GM18511 (cell line): ENCODE measurements around the gene RBMS3.
"Not testable (repeated sequence)": the region's sequence is repeated elsewhere in the genome, so short reads cannot be mapped to it uniquely, and the experiment has no call there.

Experiments
- ATAC-seq: cut with Tn5 transposase; IDR thresholded peaks from one replicate; pipeline ENCODE4 v1.9.1; 2021; ENCODE audit warnings: mild to moderate bottlenecking, moderate library complexity; ENCODE audit not compliant: unreplicated experiment

RBMS3 gene

DNA sequence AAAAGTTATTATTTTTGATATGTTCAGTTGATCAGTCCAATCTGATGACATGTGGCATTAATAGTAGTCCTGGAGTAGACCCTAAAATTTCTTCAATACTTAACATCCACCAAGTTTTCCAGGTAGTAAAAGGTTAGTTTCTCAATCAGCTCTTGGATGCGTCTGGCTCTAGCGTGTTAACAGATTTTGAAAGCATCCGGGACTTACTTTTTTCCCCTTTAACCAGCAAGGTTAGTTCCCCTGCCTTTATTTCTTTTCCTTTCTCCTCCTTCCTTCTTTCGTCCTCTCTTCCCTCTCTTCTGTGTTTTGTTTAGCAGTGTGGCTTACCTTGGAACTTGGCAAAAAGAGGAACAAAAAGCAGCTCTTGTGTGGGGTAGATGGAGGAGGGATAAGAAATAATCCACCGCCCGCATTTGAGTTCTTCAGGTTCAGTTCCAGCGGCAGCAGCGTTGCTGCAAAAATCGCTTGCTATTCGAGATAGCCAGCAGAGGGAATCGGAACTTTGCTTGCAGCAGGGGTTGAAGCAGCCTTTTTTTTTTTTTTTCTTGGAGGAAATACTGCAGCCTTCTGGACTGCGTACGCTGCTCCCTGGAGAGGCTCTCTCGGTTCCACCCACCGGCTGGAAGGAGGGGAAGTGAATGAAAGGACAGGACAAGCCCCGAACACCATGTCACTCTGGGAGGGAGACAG is at the start of gene RBMS3:
Gene RBMS3, plus strand, starts transcription at position 668 of the 690 bp plus-strand sequence.
- ATAC-seq = peak; percentile 42

DNA sequence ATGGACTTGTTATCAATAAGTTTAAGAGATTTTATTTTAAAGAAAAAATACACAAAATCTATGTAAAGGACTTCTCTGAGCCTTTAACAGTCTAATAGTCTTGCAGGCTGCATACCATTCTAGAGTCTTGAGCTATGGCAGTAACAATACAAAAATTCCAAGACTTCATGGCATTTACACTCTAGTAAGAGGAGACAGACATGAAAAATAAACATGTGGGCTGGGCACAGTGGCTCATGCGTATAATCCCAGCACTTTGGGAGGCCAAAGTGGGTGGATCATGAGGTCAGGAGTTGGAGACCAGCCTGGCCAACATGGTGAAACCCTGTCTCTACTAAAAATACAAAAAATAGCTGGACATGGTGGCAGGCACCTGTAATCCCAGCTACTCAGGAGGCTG is 47.7 kb upstream of the RBMS3 start:
- not testable (repeated sequence) for ATAC-seq

DNA sequence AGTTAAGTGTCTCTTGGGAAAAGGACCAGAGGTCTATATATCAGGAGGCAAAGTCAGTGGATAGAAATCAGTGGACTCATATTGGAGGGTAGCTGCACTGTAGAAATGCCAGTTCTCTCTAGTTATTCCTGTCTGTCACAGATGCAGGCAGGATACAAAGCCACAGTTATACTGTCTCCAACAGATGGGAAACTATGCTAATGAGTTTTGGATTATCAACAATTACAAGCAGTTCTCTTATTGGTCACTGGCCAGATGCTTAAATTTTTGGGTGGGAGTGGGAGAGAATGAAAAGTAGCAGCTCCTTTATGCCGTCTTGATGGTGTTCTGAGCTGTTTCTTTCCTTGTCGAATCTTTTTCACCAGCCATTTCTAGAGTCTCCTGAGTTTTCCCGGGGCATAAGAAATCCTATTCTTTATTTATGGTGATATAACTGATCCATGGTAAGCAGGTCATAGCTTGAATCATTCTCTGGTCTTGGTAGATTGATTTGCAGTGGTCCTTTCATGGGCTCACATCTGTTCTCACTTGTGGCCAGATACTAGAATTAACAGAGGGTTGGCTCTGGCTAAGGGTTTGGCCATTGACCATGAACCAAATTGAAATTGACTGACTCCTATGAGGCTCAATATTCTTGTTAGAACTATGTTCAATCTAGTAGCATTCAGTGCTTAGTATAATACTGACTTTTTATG is 44.6 kb upstream of the RBMS3 start:
- ATAC-seq = no peak

DNA sequence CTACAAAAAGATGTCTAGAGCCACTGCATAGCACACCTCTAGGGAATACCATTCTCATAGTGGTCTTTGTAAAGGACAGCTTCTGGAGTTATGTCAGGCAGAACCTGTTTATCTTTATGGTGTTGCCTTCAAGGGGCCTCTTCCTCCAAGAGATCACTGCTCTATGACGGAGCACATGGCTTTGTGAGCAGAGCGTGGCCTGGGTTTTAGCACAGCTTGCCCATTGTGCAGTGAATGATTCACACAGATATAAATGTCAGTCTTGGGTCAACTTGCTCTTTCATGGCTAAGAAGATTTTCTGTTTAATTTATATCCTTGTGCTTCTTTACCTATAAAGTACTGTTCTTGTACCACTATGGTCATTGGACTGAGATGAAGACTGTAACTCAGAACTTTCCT is 41.5 kb upstream of the RBMS3 start:
- ATAC-seq = no peak

DNA sequence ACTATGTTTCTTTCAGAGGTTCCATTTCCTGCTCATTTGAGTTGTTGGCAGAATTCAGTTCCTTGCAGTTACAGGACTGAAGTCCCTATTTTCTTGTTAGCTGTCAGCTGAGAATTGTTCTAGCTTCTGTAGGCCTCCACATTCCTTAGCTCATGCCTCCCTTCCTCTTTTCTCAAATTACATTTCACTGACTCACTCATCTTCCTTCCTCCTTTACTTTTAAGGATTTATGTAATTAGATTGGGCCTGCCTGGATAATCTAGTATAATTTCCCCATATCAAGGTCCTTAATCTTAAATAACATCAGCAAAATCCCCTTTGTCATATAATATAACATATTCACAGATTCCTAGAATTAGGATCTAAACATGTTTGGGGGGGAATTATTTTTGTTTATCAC is 40.6 kb upstream of the RBMS3 start:
- no peak for ATAC-seq

DNA sequence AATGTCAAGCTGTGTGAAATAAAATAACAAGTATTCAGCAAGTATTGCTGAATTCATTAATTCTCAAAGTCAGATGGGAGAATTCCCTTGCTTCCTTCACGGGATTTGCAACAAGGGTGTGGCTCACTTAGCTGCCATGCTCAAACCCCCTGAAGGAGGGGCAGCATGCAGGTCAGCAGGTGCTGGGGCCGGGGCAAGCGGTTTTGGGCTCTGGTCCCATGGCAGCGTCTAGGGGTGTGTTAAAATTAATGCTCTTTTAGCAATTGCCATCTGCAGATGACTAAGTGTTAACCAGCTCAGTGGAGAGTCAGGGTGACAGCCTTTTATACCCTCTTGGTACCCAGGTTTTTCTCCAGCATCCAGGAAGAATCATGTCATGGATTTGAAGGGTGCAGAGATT is 40.0 kb upstream of the RBMS3 start:
- no peak for ATAC-seq

DNA sequence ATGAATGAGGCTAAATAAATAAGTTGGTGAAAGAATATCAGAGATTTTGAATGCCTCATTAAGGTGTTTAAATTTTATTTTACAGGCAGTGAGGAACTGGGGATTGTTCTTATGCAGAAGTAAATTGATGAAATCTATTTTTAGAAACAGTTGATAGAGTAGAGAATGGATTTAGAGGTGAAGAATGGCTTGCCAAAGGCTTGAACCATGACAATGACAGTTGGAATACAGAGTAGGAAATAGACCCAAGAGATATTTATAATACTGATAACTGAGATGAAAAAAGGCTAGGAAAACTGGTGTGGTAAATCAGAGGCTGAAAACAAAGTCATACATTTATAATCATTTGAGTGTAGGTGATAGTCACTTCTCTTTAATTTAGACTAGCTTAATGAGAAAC is 39.0 kb upstream of the RBMS3 start:
- no peak for ATAC-seq

DNA sequence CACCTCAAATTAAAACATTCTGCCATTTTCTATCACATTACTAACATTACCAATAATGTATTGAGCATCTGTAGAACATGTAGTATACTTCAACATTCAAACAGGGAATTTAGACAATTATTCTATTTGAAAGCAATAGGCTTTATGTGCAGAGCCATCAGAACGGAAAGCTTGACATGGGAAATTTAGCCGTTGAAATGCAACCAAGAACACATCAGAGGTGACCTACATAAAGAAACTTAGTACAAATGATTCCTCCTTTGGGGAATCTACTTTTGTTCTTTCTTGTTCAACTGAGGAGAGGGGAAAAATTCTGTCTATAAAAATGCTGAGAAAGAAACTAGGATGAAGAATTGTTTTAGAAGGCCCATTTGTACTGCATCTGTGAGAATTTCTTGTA is 38.6 kb upstream of the RBMS3 start:
- ATAC-seq = no peak

DNA sequence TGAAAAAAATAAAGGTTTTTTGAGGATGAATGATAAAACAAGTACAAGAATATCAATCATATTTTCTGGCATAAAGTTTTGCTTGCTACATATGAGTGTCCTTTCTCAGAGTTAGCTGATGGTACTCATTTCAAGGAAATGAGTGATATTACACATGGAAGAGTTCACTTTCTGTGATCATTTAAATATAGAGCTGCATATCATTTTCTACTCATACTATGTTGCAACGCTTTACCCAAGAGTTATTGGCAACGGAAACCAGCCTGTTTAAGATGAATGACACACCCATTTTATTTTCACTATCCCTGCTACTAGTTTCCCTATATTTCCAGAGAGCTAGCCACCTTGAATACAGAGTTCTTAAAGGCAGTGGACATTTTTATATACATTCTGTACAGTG is 35.4 kb upstream of the RBMS3 start:
- no peak for ATAC-seq

DNA sequence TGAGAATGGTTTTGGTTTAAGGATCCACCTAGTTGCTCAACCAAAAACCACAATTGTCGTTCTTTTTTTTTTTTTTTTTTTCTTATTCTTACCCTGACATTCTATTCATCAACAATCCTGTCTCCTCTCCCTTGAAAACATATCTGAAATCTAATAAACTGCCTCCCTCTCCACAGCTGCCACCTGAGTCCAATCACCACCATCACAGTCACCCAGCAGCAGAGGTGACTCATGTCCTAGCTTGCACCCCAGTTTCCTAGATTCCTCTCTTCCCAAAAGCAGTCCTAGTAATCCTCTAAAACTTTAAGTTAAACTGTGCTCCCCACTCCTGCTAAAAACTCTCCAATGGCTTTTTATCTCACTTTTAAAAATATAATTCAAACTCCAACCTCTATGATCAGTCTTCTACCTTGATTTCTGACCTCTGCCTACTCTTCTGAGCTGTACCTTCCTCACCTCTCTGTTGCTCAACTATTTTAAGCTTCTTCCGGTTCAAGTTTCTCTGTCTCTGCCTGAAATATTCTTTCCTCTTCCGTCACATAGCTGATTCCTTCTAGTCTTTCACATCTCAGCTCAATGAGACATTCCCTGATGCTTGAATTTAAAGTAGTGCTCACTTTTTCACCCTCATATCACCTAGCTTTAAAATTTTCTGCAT is 33.7 kb upstream of the RBMS3 start:
- no peak for ATAC-seq

DNA sequence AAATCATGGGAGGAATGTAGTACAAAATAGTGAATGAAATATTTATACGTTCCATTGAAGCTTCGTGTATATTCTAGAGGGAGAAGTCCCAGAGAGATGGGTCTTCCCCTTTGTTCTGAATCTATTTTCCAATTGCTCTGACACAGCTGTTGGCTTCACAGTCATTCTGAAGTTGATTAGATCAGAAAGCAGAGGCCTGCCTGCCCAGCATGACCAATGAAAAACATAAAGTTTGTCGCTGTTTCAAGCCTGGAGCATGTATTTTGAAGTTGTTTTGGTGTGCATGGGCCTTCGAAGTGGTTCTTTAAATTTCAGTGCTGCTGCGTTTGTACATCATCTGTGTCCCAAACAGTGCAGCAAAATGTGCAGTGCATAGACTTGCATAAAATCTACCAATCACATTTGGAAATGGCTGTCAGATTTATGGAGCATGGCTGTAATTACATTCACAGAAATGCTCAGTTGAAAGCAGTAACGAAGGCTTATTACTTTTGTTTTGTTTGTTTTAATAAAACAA is 31.0 kb upstream of the RBMS3 start:
- ATAC-seq = no peak

DNA sequence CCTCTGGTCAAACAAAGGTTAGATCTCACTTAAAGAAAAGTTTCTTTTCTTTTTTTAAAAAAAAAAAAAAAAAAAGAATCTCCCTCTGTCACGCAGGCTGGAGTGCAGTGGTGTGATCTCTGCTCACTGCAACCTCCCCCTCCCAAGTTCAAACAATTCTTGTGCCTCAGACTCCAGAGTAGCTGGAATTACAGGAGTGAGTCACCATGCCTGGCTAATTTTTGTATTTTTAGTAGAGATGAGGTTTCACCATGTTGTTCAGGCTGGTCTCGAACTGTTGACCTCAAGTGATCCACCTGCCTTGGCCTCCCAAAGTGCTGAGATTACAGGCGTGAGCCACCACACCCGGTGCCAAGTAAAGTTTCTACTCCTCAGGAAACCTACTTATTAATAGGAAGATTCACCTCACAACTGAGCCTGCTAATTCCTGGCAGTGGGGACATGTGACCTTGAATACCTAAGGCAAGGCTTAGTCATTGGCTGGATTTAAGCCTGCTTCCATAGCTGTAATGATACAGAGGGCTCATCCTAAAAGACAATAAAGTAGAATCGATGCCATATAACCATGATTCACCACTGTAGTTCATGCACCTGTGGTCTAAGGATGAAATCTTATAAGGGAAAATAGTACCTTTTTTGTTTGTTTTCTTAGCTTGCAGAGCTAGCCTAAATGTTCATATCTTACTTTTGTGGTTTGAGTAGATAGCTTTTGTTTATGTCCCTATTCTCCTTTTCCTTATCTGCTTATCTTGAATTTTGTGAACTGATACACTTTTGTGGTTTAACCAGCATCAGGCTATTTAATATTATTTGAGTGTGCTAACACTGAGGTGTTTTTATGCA is 24.8 kb upstream of the RBMS3 start:
- ATAC-seq = peak; percentile 64

DNA sequence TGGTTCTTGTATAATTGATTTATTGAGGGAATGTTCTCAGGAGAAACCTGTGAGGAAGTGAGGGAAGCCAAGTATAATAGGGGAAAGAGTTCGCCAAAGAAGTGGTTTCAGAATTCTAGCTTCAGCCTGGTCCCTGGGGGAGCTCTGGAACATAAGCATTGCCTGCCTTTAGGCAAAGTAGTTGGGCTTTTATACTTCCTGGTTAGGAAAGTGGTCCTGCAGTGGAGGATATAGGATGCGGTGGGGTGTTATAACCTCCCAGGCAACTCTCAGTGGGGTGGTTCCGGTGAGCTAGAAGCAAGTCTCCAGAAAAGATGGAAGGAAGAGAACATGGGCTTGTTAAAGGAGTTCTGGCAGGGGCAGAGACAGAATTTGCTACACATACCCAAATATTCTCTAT is 22.7 kb upstream of the RBMS3 start:
- no peak for ATAC-seq

DNA sequence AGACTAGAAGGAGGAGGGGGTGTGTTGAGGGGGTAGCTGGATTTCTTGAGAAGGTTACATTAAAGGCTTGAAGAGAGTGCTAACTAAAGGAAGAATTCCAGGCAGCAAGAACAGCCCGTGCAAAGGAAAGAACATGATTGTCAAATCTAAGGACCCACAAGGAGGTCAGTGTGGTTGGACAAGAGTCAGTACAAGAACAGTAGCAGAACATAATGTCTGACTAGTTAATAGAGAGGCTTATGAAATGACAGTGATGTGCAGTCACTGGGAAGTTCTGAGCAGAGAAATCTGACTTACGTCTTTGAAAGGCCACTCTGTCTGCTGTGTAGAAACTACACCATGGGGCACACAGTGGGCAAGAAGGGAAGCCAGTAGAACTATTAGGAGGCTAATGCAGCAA is 19.8 kb upstream of the RBMS3 start:
- no peak for ATAC-seq

DNA sequence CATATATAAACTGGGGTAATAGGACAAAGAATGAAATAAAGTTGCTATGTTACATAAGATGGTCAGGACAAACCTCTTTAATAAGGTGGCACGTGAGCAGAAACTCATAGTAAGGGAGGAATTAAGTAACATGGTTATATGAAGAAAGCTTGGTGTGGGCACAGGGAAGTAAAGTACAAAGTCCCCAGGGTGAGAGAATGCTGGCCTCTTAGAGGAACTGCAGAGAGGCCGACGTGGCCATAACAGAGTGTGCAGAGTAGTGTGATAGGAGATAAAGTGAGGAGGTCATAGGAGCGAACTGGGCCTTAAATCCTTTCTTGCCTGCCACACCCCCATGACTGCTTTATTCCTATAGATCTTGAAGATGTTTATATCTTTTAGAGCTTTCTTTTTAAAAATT is 17.4 kb upstream of the RBMS3 start:
- ATAC-seq = no peak

DNA sequence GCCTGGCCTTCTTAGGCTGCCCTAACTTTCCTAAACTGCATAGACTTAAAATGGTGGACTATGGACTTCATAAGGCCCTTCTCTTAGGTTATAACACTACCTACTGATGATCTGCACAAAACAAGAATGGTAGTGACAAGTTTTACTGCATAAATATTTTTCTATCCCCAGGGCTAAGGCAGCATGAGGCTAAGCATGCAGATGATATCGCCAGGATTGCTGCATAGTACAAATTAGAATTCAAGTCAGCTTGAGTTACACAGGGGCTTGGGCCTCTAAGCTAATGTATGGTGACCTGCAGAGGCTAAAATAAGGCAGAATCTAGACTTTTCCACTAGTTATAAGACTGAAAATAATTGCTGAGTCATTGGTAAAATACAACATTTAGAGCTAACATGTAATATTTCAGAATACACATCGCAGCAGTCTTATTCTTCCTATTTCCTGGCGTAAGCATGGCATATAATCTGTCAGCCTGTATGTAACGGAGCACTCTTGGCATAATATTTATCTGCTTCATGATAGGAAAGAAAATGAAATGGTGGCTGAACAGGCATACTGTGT is 15.3 kb upstream of the RBMS3 start:
- no peak for ATAC-seq

DNA sequence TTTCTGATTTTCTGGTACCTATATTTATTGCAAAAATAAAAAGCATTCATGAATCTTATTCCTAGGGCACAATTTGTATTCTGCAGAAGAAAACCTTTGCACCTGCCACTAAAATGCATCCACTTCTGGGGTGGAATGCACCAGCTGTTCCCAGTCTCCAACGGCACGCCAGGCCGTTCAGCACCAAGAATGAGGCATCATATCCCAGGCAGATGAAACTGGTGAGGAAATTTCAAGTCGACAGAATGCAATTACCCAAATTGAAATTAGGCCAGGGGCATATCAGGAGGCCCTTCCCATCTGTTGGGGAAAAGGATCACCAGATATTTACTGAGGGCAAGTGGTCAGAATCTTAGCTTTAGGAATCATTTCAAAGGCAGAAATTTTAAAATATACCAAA is 13.6 kb upstream of the RBMS3 start:
- no peak for ATAC-seq

DNA sequence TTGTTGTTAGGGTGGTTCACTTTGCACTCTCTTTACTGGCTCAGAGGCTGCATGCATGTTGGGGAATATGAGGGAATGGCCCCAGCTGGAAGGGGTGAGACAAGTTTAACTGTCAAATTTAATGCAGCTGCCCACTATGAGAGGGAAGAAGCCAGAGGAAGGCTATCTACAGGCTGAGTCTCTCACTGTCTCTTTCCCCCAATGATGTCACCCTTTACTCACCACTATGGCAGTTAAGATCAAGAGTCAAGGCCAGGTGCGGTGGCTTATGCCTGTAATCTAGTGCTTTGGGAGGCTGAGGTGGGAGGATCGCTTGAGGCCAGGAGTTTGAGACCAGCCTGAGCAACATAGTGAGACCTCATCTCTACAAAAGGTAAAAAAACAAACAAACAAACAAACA is 12.2 kb upstream of the RBMS3 start:
- no peak for ATAC-seq

DNA sequence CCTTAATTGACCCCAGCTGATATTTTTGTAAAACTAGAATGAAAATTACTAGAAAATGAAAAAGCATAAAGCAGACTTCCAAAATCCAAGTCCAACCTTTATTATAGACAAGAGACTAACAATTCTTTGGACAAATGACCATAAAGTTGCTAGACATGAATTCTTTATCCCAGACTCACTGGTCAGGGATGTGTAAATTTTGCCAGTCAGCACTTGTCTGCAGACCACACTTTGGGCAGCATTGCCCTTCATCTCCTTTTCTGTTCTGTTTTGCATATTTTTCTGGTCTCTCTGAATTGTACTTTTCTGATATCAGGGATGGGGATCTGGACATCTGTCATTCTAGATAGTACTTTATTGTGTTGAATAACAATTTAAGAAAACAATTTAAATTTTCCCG is 10.1 kb upstream of the RBMS3 start:
- ATAC-seq = no peak

DNA sequence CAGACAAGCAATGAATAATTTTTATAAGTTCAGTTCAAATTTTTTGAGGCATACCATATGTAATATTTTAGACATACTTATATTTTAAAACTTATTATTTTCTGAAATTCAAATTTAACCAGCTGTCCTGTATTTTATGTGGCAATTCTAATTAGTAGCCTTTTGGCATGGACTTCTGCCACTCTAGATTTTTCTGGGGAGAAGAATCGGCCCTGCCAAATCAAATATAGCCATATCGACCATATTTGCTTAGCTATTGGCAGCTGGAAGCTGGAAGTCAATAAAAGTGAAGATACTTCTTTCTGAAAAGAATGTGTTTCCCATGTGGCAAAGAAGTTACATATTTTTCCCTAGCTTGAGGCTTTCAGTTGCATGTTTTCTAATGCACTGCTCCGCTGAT is 9.4 kb upstream of the RBMS3 start:
- ATAC-seq = no peak

DNA sequence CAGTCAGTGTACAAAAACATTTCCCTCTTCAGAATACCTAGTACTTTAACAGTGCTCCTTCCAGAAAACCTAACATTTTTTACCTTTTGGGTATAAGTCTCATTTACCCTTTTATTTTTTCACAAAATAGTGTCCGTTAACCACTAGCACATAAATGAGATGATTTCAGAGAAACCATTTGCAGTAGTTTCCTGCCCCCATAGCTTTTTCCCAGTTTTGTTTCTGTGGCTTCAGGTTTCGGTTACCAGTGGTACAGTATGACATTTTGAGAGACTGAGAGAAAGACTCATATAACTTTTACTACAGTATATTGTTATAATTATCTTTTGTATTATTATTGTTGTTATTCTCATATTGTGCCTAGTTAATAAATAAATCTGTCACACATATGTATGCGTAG is 6.2 kb upstream of the RBMS3 start:
- no peak for ATAC-seq
